ENCODE data around the gene KDSR. TPM values are rescaled to one million over a fixed set of nuclear protein-coding genes. Genes with fewer than 3 reads are reported as not detected.
A peak's percentile ranks its signal among the peaks of the same experiment; 100 is the strongest.

The KDSR gene
- polyA plus RNA-seq, 3 donors = 9.6 to 38.5 (median 29.9) TPM

GRCh38 chr18:63290821-63291200 lies 76.2 kb downstream of the KDSR start:
- Mint-ChIP-seq H3K4me3 (no peak overlapping the region), H3K27me3 (ENCODE audit: low read depth in 3 of 3) (no peaks in the 10 kb centered on the region), H3K9me3 (no peaks in the 10 kb centered on the region), H3K27ac (no peak overlapping the region), H3K36me3 (peaks cover 3 to 5% of the 10 kb centered on the region in 2 donors), H3K4me1 (peaks cover 32% of the 10 kb centered on the region)
- no peak for TF ChIP-seq CTCF (IDR thresholded peaks at IDR 0.05)
- H3K27me3 ChIP-seq (ENCODE audit: control insufficient read depth in 2 of 2, insufficient read depth in 2 of 2, low read length in 2 of 2) = no peaks in the 10 kb centered on the region
- H2AFZ ChIP-seq (ENCODE audit: insufficient read depth, low read depth, low read length, poor library complexity, severe bottlenecking) = no peak overlapping the region
- no peaks in the 10 kb centered on the region for H4K20me1 ChIP-seq (ENCODE audit: insufficient read depth, low read length)
- H3K9me3 ChIP-seq (replicated peaks in 1 of 2; ENCODE audit: control insufficient read depth in 1 of 2, insufficient read depth in 1 of 2, low read length in 2 of 2) = no peaks in the 10 kb centered on the region
- no peak overlapping the region for H3K4me3 ChIP-seq (replicated peaks in 1 of 3; ENCODE audit: low read depth in 2 of 3, low read length in 3 of 3)
- 96% methylated on average over 4 of the region's 7 CpGs for WGBS (ENCODE audit: insufficient coverage)
- DNase-seq = no peak
- peaks cover 26 to 34% of the 10 kb centered on the region in 2 donors for H3K4me1 ChIP-seq (ENCODE audit: control insufficient read depth in 1 of 2, insufficient read depth in 2 of 2, low read length in 2 of 2)
- H3K4me2 ChIP-seq (replicated peaks; ENCODE audit: extremely low read depth, low read length, poor library complexity, severe bottlenecking) = no peak overlapping the region
- H3K9ac ChIP-seq (ENCODE audit: insufficient read depth, low read length, poor library complexity, severe bottlenecking) = no peak overlapping the region
- H3K79me2 ChIP-seq (ENCODE audit: insufficient read depth, low read length) = peaks cover 26% of the 10 kb centered on the region
- H3K36me3 ChIP-seq (replicated peaks in 1 of 2; ENCODE audit: control insufficient read depth in 1 of 2, insufficient read depth in 2 of 2, low read length in 2 of 2) = no peaks in the 10 kb centered on the region
- H3K27ac ChIP-seq (ENCODE audit: low read depth in 1 of 2, low read length in 2 of 2) = no peak overlapping the region
- intact Hi-C loops (cut with micrococcal nuclease) = loop anchor here in 1 of 2 donors (10.0 kb wide), 1 partner anchor 46 kb away; no protein-coding TSS in a partner anchor

- H4K20me1 ChIP-seq (ENCODE audit: insufficient read depth, low read length) = no peaks in the 10 kb centered on the region
- TF ChIP-seq CTCF (IDR thresholded peaks at IDR 0.05) = no peak
- H3K36me3 Mint-ChIP-seq = peaks cover 3 to 5% of the 10 kb centered on the region in 2 donors
- H3K4me3 Mint-ChIP-seq = no peak overlapping the region
- peaks cover 21% of the 10 kb centered on the region for H3K79me2 ChIP-seq (ENCODE audit: insufficient read depth, low read length)
- H3K36me3 ChIP-seq (replicated peaks in 1 of 2; ENCODE audit: control insufficient read depth in 1 of 2, insufficient read depth in 2 of 2, low read length in 2 of 2) = no peaks in the 10 kb centered on the region
- H3K4me2 ChIP-seq (replicated peaks; ENCODE audit: extremely low read depth, low read length, poor library complexity, severe bottlenecking) = no peak overlapping the region
- no peak overlapping the region for H2AFZ ChIP-seq (ENCODE audit: insufficient read depth, low read depth, low read length, poor library complexity, severe bottlenecking)
- intact Hi-C loops (cut with micrococcal nuclease) = loop anchor here in 1 of 2 donors (10.0 kb wide), 1 partner anchor 45 kb away; no protein-coding TSS in a partner anchor
- H3K9me3 Mint-ChIP-seq = no peaks in the 10 kb centered on the region
- no peak overlapping the region for H3K9ac ChIP-seq (ENCODE audit: insufficient read depth, low read length, poor library complexity, severe bottlenecking)
- H3K4me1 ChIP-seq (ENCODE audit: control insufficient read depth in 1 of 2, insufficient read depth in 2 of 2, low read length in 2 of 2) = peaks cover 26 to 34% of the 10 kb centered on the region in 2 donors
- H3K4me1 Mint-ChIP-seq = peaks cover 27% of the 10 kb centered on the region
- H3K9me3 ChIP-seq (replicated peaks in 1 of 2; ENCODE audit: control insufficient read depth in 1 of 2, insufficient read depth in 1 of 2, low read length in 2 of 2) = no peaks in the 10 kb centered on the region
- H3K27me3 Mint-ChIP-seq (ENCODE audit: low read depth in 3 of 3) = no peaks in the 10 kb centered on the region
- no peak overlapping the region for H3K4me3 ChIP-seq (replicated peaks in 1 of 3; ENCODE audit: low read depth in 2 of 3, low read length in 3 of 3)
- H3K27me3 ChIP-seq (ENCODE audit: control insufficient read depth in 2 of 2, insufficient read depth in 2 of 2, low read length in 2 of 2) = no peaks in the 10 kb centered on the region
- H3K27ac ChIP-seq (ENCODE audit: low read depth in 1 of 2, low read length in 2 of 2) = no peak overlapping the region
- 78% methylated on average over 2 of the region's 6 CpGs for WGBS (ENCODE audit: insufficient coverage)
- no peak overlapping the region for H3K27ac Mint-ChIP-seq
- peak in 1 of 3 donors; percentile 51 for DNase-seq
Measured at GRCh38 chr18:63290166-63290820, 76.7 kb downstream of the KDSR start.

Data from CD14-positive monocyte (primary cell).